ENCODE results near the gene TAAR8. TPM values are rescaled to one million over a fixed set of nuclear protein-coding genes. Genes with fewer than 3 reads are reported as not detected.

Gene TAAR8
- total and polyA plus RNA-seq, 2 donors (not counting 1 experiment from before 2014, with no cell fraction given) = not detected

- no peak overlapping the region for H3K9ac ChIP-seq (ENCODE audit: low read length)
- H3K27ac ChIP-seq (ENCODE audit: low read length in 2 of 2) = no peak overlapping the region
- H3K27me3 ChIP-seq (replicated peaks in 1 of 4; ENCODE audit: control extremely low read depth in 1 of 4, control insufficient read depth in 3 of 4, insufficient read depth in 4 of 4, low read length in 3 of 4) = no peaks in the 10 kb centered on the region
- no peak overlapping the region for H3K27ac Mint-ChIP-seq
- H3K4me3 ChIP-seq (ENCODE audit: control extremely low read depth in 1 of 5, extremely low read depth in 1 of 5, insufficient read depth in 1 of 5, low read depth in 2 of 5, low read length in 4 of 5) = no peak overlapping the region
- no peak for TF ChIP-seq EZH2 (IDR thresholded peaks at IDR 0.05; ENCODE audit: borderline replicate concordance, insufficient read depth, low read depth, low read length, poor library complexity, severe bottlenecking)
- ChIA-PET POLR2A (no interaction called here), CTCF (interaction anchor here (1.3 to 2.7 kb wide), 2 partner anchors 11 to 246 kb away, joined by 4 to 13 read pairs; no protein-coding TSS in a partner anchor)
- 50% methylated on average over 2 of the region's 4 CpGs for WGBS (ENCODE audit: insufficient coverage)
- intact Hi-C loops (cut with micrococcal nuclease) = no loop called here
- peaks cover 5% of the 10 kb centered on the region for H3K79me2 ChIP-seq (ENCODE audit: control insufficient read depth, insufficient read depth, low read length)
- no peak overlapping the region for H2AFZ ChIP-seq (ENCODE audit: insufficient read depth, low read depth, low read length, poor library complexity, severe bottlenecking)
- no peak overlapping the region for H3K4me3 Mint-ChIP-seq
- no peak overlapping the region for H3K4me2 ChIP-seq (replicated peaks; ENCODE audit: low read depth, low read length, poor library complexity, severe bottlenecking)
- no peak for ATAC-seq (ENCODE audit: low read depth)
- H4K20me1 ChIP-seq (ENCODE audit: control insufficient read depth, insufficient read depth, low read length, poor library complexity, severe bottlenecking) = no peaks in the 10 kb centered on the region
- no peaks in the 10 kb centered on the region for H3K9me3 ChIP-seq (ENCODE audit: control extremely low read depth in 1 of 3, control insufficient read depth in 2 of 3, insufficient read depth in 1 of 3, low read length in 2 of 3)
- peaks cover 3 to 4% of the 10 kb centered on the region in 2 donors for H3K4me1 ChIP-seq (ENCODE audit: control insufficient read depth in 2 of 2, insufficient read depth in 2 of 2, low read length in 2 of 2)
- H3K36me3 ChIP-seq (replicated peaks in 1 of 2; ENCODE audit: control extremely low read depth in 1 of 2, control insufficient read depth in 1 of 2, extremely low read depth in 1 of 2, insufficient read depth in 2 of 2, low read length in 1 of 2) = no peaks in the 10 kb centered on the region
- H3K4me1 Mint-ChIP-seq = peaks cover 6% of the 10 kb centered on the region
- H3K27me3 Mint-ChIP-seq = no peaks in the 10 kb centered on the region
- H3K9me3 Mint-ChIP-seq (ENCODE audit: insufficient read depth) = no peaks in the 10 kb centered on the region
- no peak for DNase-seq
These were observed 26.6 kb upstream of the TAAR8 start for GRCh38 chr6:132525866-132526265.

- ChIA-PET POLR2A (no interaction called here), CTCF (interaction anchor here (0.9 to 2.7 kb wide), 8 partner anchors 10 to 254 kb away, joined by 3 to 13 read pairs (median 4); no protein-coding TSS in a partner anchor)
- H3K4me1 ChIP-seq (ENCODE audit: control insufficient read depth in 2 of 2, insufficient read depth in 2 of 2, low read length in 2 of 2) = peaks cover 3 to 4% of the 10 kb centered on the region in 2 donors
- no peak overlapping the region for H3K4me2 ChIP-seq (replicated peaks; ENCODE audit: low read depth, low read length, poor library complexity, severe bottlenecking)
- 78% methylated on average over 1 of the region's 2 CpGs for WGBS (ENCODE audit: insufficient coverage)
- no peak for TF ChIP-seq CTCF (IDR thresholded peaks at IDR 0.05)
- TF ChIP-seq EZH2 (IDR thresholded peaks at IDR 0.05; ENCODE audit: borderline replicate concordance, insufficient read depth, low read depth, low read length, poor library complexity, severe bottlenecking) = no peak
- no peak overlapping the region for H2AFZ ChIP-seq (ENCODE audit: insufficient read depth, low read depth, low read length, poor library complexity, severe bottlenecking)
- no peaks in the 10 kb centered on the region for H4K20me1 ChIP-seq (ENCODE audit: control insufficient read depth, insufficient read depth, low read length, poor library complexity, severe bottlenecking)
- peaks cover 6% of the 10 kb centered on the region for H3K4me1 Mint-ChIP-seq
- H3K9me3 ChIP-seq (ENCODE audit: control extremely low read depth in 1 of 3, control insufficient read depth in 2 of 3, insufficient read depth in 1 of 3, low read length in 2 of 3) = no peaks in the 10 kb centered on the region
- DNase-seq (no peak), ATAC-seq (ENCODE audit: low read depth) (no peak)
- no peaks in the 10 kb centered on the region for H3K27me3 Mint-ChIP-seq
- no peak overlapping the region for H3K27ac Mint-ChIP-seq
- H3K79me2 ChIP-seq (ENCODE audit: control insufficient read depth, insufficient read depth, low read length) = peaks cover 5% of the 10 kb centered on the region
- no peak overlapping the region for H3K4me3 Mint-ChIP-seq
- no peaks in the 10 kb centered on the region for H3K36me3 ChIP-seq (replicated peaks in 1 of 2; ENCODE audit: control extremely low read depth in 1 of 2, control insufficient read depth in 1 of 2, extremely low read depth in 1 of 2, insufficient read depth in 2 of 2, low read length in 1 of 2)
- H3K4me3 ChIP-seq (ENCODE audit: control extremely low read depth in 1 of 5, extremely low read depth in 1 of 5, insufficient read depth in 1 of 5, low read depth in 2 of 5, low read length in 4 of 5) = no peak overlapping the region
- intact Hi-C loops (cut with micrococcal nuclease) = no loop called here
- H3K27me3 ChIP-seq (replicated peaks in 1 of 4; ENCODE audit: control extremely low read depth in 1 of 4, control insufficient read depth in 3 of 4, insufficient read depth in 4 of 4, low read length in 3 of 4) = no peaks in the 10 kb centered on the region
- H3K9ac ChIP-seq (ENCODE audit: low read length) = no peak overlapping the region
- no peak overlapping the region for H3K27ac ChIP-seq (ENCODE audit: low read length in 2 of 2)
- H3K9me3 Mint-ChIP-seq (ENCODE audit: insufficient read depth) = no peaks in the 10 kb centered on the region
These were observed 26.0 kb upstream of the TAAR8 start for GRCh38 chr6:132526461-132526860.

Measured in B cell (primary cell).